GM12801 (cell line): Measurements from ENCODE around the gene CD38.

Experiments
- TF ChIP-seq, protein P1 (sequence below): IDR thresholded peaks from one replicate; pipeline ENCODE4 v1.5.1; 2011; ENCODE audit warnings: control low read depth; ENCODE audit not compliant: insufficient read length; ENCODE audit errors: extremely low read depth

Gene CD38

DNA sequence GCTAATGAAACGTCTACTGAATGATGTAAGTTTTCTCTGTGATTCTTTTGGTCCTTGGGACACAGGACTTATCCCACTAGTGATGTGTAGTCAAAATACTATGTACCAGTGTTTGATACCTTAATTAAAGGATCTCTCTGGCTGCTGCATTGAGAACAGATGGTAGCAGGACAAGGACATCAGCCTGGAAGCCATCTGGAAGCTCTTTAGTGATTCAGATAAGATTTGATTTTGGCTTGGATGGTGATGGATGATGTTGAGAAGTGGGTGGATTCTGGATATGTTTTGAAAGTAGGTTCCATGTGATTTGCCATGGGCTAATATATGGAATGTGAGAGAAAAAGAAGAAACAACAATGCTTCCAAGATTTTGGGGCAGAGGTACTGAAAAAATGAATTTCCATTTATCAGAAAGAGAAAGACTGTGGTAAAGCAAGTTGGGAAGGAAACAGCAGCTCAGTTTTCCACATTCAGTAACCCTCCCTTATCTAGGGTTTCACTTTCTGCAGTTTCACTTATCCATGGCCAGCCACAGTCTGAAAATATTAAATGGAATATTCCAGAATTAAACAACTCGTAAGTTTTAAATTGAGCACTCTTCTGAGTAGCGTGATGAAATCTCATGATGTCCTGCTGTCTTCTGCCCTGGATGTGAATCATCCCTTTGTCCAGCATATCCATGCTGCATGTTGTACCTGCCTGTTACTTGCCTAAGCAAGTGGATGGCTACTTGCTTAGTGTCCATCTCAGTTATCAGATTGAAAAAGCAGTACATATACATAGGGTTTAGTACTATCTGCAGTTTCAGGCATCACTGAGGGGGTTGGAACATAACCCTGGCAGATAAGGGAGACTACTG lies 15.6 kb downstream of the CD38 start:
- TF ChIP-seq, protein P1, sequence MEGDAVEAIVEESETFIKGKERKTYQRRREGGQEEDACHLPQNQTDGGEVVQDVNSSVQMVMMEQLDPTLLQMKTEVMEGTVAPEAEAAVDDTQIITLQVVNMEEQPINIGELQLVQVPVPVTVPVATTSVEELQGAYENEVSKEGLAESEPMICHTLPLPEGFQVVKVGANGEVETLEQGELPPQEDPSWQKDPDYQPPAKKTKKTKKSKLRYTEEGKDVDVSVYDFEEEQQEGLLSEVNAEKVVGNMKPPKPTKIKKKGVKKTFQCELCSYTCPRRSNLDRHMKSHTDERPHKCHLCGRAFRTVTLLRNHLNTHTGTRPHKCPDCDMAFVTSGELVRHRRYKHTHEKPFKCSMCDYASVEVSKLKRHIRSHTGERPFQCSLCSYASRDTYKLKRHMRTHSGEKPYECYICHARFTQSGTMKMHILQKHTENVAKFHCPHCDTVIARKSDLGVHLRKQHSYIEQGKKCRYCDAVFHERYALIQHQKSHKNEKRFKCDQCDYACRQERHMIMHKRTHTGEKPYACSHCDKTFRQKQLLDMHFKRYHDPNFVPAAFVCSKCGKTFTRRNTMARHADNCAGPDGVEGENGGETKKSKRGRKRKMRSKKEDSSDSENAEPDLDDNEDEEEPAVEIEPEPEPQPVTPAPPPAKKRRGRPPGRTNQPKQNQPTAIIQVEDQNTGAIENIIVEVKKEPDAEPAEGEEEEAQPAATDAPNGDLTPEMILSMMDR: no peak

DNA sequence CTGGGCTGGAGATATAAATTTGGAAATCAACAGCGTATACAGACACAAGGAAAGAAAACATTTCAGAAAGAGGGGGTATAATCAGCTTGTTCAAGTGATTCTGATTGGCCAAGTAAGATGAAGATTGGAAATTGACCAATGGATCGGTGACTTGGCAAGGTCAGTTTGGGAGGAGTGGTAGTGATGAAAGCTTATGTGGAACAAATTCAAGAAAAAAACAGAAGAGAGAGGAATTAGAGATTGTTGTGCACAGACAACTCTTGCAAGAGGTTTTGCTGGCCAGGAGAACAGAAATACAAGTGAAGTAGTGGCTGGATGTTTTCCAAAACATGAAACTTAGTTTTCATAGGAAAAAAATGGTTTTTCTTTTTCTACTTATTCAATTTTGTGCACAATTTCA lies 16.3 kb downstream of the CD38 start:
- TF ChIP-seq, protein P1: no peak

DNA sequence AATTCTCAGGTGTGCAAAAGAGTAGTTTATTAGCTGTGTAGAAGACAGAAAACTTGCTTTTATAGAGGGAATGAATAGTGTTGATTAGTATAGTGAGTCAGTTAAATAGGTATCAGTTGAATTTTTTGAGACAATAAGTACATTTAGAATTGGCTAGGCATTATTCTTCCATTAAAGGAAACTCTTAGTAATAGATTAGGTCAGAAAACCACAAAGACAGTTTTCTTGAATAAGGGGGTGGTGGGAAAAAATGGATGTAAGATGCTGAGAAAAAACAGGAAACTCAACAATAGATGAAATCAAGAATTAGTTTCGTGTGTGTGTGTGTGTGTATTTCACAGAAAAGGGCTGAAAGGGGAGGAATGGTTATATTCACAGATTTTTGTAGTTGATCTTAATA lies 16.8 kb downstream of the CD38 start:
- TF ChIP-seq, protein P1: no peak

DNA sequence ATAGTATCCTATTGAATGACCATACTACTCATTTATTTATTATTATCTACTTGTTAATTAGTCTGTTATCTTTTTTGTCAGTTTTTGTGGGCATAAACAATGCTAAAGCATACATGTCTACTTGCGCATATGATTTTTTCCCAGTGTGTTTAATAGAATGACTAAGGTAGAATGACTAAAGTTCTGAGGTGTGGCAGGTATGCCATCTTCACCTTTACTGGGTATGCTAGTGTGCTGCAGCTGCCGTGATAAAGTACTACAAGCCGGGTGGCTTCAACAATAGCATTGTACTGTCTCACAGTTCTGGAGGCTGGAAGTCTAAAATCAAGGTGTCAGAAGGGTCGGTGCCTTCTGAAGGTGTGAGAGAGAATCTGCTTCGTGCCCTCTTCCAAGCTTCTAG lies 19.2 kb downstream of the CD38 start:
- TF ChIP-seq, protein P1: no peak

DNA sequence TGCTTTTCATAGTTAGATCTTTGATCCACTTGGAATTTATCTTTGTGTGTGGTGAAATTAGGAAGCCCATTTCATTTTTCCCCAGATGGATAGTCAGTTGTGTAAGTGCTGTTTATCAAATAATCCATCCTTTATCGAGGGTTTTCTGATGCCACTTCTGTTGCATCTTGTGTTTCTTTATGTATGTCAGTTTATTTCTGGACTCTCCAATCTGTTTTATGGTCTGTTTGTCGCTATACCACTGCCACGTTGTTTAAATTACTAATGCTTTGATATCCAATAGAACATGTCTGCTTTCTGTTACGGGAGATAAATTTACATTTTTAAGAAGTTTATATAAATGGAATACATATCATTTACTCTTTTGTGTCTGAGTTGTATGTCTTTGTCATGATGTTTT lies 21.0 kb downstream of the CD38 start:
- TF ChIP-seq, protein P1: no peak

DNA sequence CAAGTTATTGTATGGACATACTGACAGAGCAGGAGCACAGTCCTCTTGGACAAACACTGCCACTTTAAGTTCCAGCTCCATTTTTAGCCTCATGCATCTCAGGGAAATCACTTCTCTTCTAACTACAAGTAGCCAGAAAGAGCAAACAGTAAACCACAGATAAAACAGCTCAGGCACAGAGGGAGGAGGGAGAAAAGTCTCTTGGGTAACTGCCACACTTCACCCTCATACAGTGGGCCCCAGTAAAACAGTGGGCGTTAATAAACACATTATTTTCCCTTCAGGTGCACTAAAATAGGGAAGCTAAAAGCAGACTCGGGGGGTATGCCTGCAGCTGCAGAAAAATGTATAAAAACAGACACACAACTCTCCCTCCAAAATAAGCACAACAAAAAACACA lies 21.6 kb downstream of the CD38 start:
- TF ChIP-seq, protein P1: no peak

DNA sequence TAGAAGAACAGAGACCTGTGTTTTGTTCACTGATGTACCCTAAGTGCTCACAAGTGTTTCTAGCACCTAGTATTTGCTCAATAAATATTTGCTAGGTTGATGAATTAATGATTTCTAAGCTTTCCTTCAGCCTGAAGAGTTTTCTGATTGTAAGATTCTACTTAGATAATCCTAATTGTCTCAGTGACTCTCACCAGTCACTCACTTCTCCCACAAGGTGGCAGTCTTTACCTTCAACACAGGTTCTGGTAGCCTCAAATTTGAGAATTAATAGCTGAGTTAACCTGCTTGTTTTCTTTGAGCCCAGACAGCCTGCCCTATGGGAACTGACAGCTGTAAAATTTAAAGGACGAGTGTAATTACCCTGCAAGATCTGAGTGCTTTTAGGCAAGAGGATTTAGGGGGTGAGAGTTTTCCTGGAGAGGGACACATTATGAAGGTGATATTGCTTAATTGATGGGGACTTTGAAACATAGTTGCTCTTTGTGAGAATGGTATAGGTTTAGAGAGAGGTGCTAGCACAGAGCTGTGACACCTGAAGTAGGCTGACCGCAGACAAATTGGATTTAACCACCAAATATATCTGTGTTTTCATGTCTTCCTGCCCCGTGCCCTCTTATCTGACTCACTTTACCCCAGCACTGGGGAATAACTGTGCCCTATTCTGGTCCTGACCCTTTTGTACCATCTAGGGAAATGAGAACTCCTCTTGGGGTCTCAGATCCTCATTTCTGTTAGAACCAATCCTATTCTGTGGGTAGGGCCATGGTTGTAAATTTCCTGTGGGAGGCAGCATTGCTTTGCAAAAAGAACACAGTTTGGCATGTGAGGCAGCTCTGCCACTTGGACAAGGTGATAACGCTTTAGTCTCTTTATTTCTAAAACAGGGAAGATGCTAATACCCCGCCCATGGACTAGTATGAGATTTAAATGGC lies 27.7 kb downstream of the CD38 start:
- TF ChIP-seq, protein P1: no peak
